Transverse colon (tissue), 3 donors: ENCODE measurements around the gene GOLGA6D.
"Not testable (repeated sequence)": the region's sequence is repeated elsewhere in the genome, so short reads cannot be mapped to it uniquely, and the experiment has no call there.

Source experiments
- EP300 ChIP-seq: sonication (generic); formaldehyde crosslinking; IDR thresholded peaks from one replicate; pipeline ENCODE4 v1.6.1; 2017; ENCODE audit warnings: antibody characterized with exemption, low read depth
- TF ChIP-seq, protein P1 (sequence below), 5 experiments: fragments of 200-600 bp in 3 of 5; fragments of 450-650 bp in 2 of 5; sonication (generic) in 3 of 5; IDR thresholded peaks; 1 replicate in 2 of 5; 2 replicates in 3 of 5; pipeline ENCODE4 v1.5.1; 2016 to 2017; ENCODE audit warnings: antibody characterized with exemption in 5 of 5, inconsistent platforms in 3 of 5, mild to moderate bottlenecking in 2 of 5, moderate library complexity in 1 of 5

DNA sequence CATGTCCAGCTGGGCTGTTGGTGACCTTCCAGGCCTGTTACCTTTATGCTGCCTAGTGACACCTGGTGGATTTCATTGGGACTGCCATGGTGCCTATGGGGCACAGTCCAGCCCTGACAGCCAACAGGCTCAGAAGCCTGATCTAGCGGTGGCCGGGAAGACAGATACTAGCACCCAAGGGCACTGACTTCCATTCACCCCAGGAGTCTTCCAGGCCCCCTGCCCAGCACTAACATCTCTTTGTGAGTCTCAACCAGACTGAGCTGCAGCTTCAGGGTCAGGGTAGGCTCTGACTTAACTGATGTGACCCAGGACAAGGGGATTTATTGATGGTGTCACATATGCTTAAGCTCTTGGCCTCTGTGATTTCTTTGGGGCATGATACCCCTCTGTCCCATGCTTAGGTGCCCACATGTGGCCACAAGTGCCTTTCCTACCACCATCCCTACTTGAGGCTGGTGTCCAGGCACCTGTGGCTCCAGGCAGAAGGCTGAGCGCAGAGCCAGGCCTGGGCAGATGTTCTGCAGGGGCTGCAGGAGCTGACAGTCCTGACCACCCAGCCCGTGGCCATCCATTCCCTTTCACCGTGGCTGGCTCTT lies 8.0 kb upstream of the GOLGA6D start:
- not testable (repeated sequence) for TF ChIP-seq EP300
- TF ChIP-seq, protein P1, sequence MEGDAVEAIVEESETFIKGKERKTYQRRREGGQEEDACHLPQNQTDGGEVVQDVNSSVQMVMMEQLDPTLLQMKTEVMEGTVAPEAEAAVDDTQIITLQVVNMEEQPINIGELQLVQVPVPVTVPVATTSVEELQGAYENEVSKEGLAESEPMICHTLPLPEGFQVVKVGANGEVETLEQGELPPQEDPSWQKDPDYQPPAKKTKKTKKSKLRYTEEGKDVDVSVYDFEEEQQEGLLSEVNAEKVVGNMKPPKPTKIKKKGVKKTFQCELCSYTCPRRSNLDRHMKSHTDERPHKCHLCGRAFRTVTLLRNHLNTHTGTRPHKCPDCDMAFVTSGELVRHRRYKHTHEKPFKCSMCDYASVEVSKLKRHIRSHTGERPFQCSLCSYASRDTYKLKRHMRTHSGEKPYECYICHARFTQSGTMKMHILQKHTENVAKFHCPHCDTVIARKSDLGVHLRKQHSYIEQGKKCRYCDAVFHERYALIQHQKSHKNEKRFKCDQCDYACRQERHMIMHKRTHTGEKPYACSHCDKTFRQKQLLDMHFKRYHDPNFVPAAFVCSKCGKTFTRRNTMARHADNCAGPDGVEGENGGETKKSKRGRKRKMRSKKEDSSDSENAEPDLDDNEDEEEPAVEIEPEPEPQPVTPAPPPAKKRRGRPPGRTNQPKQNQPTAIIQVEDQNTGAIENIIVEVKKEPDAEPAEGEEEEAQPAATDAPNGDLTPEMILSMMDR (IDR thresholded peaks at IDR 0.05): peak; percentile 56 to 69 (median 61)
